Lower leg skin (tissue), 4 donors: ENCODE measurements around the gene CNTN3. TPM values are rescaled to one million over a fixed set of nuclear protein-coding genes. Genes with fewer than 3 reads are reported as not detected.

Experiments
- DNase-seq, 2 donors: peaks; one replicate each; pipeline ENCODE4 v3.0.0-alpha.2; 2019; ENCODE audit warnings: low spot score in 2 of 2
- H3K4me3 ChIP-seq: fragments of 200-600 bp; sonication (generic); 2 replicates; pipeline ENCODE4 v1.5.1; 2017; ENCODE audit warnings: mild to moderate bottlenecking, low read depth; ENCODE audit not compliant: poor library complexity, severe bottlenecking
- CTCF ChIP-seq, 3 donors: fragments of 450-650 bp; IDR thresholded peaks; one replicate each; pipeline ENCODE4 v1.5.1; 2016; ENCODE audit warnings: antibody characterized with exemption in 3 of 3, mild to moderate bottlenecking in 3 of 3, moderate library complexity in 2 of 3
- POLR2A ChIP-seq, 2 donors: fragments of 450-650 bp; IDR thresholded peaks; one replicate each; pipeline ENCODE4 v1.6.1; 2016 to 2017; ENCODE audit warnings: antibody characterized with exemption in 2 of 2, mild to moderate bottlenecking in 1 of 2, moderate library complexity in 1 of 2
- WGBS, 2 donors: methylation state at CpG; one replicate each; pipeline ENCODE4 v1.1.5; 2018; 5-methylcytosine and 5-hydroxymethylcytosine counted together
- intact Hi-C: fragments of 100-400 bp; cut with DNase I; formaldehyde crosslinking; loops from one replicate; pipeline ENCODE4 v1.15.0; 2023; ENCODE audit warnings: low total_unique reads
- total RNA-seq, 4 donors: library from RNA; depleted of rRNA; stranded (reverse); fragments of >200 nt; gene quantifications; one replicate each; pipeline ENCODE4 v1.1.0, GENCODE V29; 2016

Gene CNTN3
- total RNA-seq, 4 donors from 2014 or later = 0.15 to 1.9 (median 0.51) TPM

GRCh38 chr3:74636981-74637380, 22.5 kb upstream of the CNTN3 start:
- TF ChIP-seq CTCF (IDR thresholded peaks at IDR 0.05) (no peak), POLR2A (IDR thresholded peaks at IDR 0.05) (no peak)
- H3K4me3 ChIP-seq = no peak overlapping the region
- intact Hi-C loops = no loop called here
- no peak for DNase-seq

- 88 to 90% methylated on average over 1 of the region's 1 CpG for WGBS, 2 donors
- no peak for TF ChIP-seq POLR2A (IDR thresholded peaks at IDR 0.05)
- TF ChIP-seq CTCF (IDR thresholded peaks at IDR 0.05) = no peak
- no peak for DNase-seq
- no peak overlapping the region for H3K4me3 ChIP-seq
- intact Hi-C loops = no loop called here
These were observed 18.6 kb upstream of the CNTN3 start for GRCh38 chr3:74633021-74633420.

- intact Hi-C loops = no loop called here
- H3K4me3 ChIP-seq = no peak overlapping the region
- WGBS, 2 donors = 64 to 67% methylated on average over 3 of the region's 3 CpGs
- TF ChIP-seq CTCF (IDR thresholded peaks at IDR 0.05) = no peak
- TF ChIP-seq POLR2A (IDR thresholded peaks at IDR 0.05) = no peak
- DNase-seq = no peak
These were observed 17.1 kb upstream of the CNTN3 start for GRCh38 chr3:74631351-74632140.

- DNase-seq = no peak
- H3K4me3 ChIP-seq = no peak overlapping the region
- 35 to 36% methylated on average over 4 of the region's 4 CpGs for WGBS, 2 donors
- no peak for TF ChIP-seq POLR2A (IDR thresholded peaks at IDR 0.05)
- no peak for TF ChIP-seq CTCF (IDR thresholded peaks at IDR 0.05)
- intact Hi-C loops = no loop called here
These were observed 16.1 kb upstream of the CNTN3 start for GRCh38 chr3:74630602-74631001.

- intact Hi-C loops = loop anchor here (2.0 kb wide), 1 partner anchor 21 kb away; no protein-coding TSS in a partner anchor
- WGBS, 2 donors = 45 to 61% methylated on average over 2 of the region's 2 CpGs
- DNase-seq = no peak
- TF ChIP-seq CTCF (IDR thresholded peaks at IDR 0.05) (no peak), POLR2A (IDR thresholded peaks at IDR 0.05) (no peak)
- no peak overlapping the region for H3K4me3 ChIP-seq
These were observed 11.6 kb upstream of the CNTN3 start for GRCh38 chr3:74626011-74626410.

- no peak for DNase-seq
- TF ChIP-seq CTCF (IDR thresholded peaks at IDR 0.05) = no peak
- no peak for TF ChIP-seq POLR2A (IDR thresholded peaks at IDR 0.05)
- no peak overlapping the region for H3K4me3 ChIP-seq
- WGBS, 2 donors = 69 to 70% methylated on average over 3 of the region's 3 CpGs
- intact Hi-C loops = no loop called here
These were observed 9.8 kb upstream of the CNTN3 start for GRCh38 chr3:74624301-74624700.
